ENCODE measurements around the gene SPATA31A1. TPM values are rescaled to one million over a fixed set of nuclear protein-coding genes. Genes with fewer than 3 reads are reported as not detected.
"Not testable (repeated sequence)": the region's sequence is repeated elsewhere in the genome, so short reads cannot be mapped to it uniquely, and the experiment has no call there.

SPATA31A1 gene
- not detected for polyA plus RNA-seq (2013, experiment 1 of 4)
- 0.16 TPM for polyA plus RNA-seq (2013, experiment 2 of 4)
- not detected for polyA plus RNA-seq (2013, experiment 3 of 4)
- polyA plus RNA-seq (2013, experiment 4 of 4), result 0.12 TPM

DNA sequence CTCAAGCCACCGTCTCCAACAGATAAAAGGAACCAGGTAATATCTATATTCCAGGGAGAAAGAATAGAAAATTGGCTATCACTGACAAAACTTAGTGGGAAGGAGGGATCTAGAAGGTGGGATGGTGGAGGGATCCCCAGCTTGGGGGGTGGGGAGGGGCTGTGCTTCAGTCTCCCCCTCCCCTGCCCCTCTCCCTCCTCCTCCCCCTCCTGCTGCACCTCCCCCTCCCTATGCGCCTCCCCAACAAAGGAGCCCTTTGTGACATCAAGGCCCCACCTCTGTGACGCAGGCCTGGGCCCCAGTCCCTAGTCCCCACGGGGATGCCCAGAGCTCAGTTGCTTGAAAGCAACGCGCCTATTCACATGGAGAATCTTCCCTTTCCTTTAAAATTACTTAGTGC lies at the start of gene SPATA31A1:
SPATA31A1 (plus strand) TSS at position 301 of the 400 bp plus-strand sequence; CDS start at position 363, 62 bp downstream.
- not testable (repeated sequence) for H3K4me1 ChIP-seq (ENCODE audit: control insufficient read depth, insufficient read depth, low read length); H3K27me3 ChIP-seq (ENCODE audit: control insufficient read depth, insufficient read depth, low read length, poor library complexity, severe bottlenecking); H3K36me3 ChIP-seq (ENCODE audit: control insufficient read depth, insufficient read depth, low read length); H3K4me3 ChIP-seq (ENCODE audit: insufficient read depth, low read depth, low read length); H3K9me3 ChIP-seq (ENCODE audit: control insufficient read depth, low read length); H3K27ac ChIP-seq (ENCODE audit: insufficient read depth, low read depth, low read length, poor library complexity, severe bottlenecking)
- WGBS, 2 experiments, result no CpG with 5 or more reads among the region's 6 CpGs

DNA sequence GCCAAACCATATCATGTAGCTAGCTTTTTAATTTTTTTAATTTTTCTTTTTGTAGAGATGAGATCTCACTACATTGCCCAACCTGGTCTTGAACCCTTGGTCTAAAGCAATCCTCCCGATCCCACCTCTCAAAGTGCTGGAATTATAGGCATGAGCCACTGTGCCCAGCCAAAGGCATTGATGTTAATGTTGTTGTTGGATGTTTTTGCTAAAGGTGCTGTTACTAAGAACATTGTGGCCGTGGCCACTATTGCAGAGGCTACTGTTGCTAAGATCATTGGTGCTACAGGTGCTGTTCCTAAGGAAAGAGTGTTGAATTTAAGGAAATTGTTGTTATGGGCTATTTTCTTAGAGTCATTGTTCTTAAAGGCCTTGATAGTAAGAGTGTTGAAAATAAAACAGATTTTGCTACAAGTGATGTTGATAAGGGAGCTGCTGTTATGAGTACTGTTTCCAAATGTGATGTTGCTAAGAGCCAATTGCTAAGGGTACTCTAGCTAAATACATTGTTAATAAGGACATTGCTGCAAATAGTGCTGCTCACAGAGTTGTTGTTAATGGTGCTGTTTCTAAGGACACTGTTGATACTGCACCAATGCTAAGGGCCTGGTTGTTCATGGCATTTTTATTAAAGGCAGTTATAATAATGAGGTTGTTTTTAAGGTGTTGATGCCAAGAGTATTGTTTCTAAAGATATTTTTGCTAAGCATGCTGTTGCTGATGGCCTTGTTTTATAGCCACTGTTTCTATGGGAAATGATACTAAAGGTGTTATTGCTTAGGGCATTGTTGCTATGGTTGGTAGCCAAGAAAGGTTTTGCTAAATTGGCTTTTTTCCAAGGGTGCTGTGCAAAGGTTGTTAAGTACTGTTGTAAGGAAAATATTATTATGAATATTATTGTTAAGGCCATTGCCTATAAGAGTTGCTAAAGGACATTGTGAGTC lies 52.1 kb downstream of the SPATA31A1 start:
- not testable (repeated sequence) for H3K4me3 ChIP-seq (ENCODE audit: insufficient read depth, low read depth, low read length); H3K9me3 ChIP-seq (ENCODE audit: control insufficient read depth, low read length); H3K4me1 ChIP-seq (ENCODE audit: control insufficient read depth, insufficient read depth, low read length); H3K36me3 ChIP-seq (ENCODE audit: control insufficient read depth, insufficient read depth, low read length); H3K27ac ChIP-seq (ENCODE audit: insufficient read depth, low read depth, low read length, poor library complexity, severe bottlenecking); H3K27me3 ChIP-seq (ENCODE audit: control insufficient read depth, insufficient read depth, low read length, poor library complexity, severe bottlenecking)
- 100% methylated on average over 1 of the region's 2 CpGs; no CpG with 5 or more reads in 1 of the 2 experiments for WGBS, 2 experiments

DNA sequence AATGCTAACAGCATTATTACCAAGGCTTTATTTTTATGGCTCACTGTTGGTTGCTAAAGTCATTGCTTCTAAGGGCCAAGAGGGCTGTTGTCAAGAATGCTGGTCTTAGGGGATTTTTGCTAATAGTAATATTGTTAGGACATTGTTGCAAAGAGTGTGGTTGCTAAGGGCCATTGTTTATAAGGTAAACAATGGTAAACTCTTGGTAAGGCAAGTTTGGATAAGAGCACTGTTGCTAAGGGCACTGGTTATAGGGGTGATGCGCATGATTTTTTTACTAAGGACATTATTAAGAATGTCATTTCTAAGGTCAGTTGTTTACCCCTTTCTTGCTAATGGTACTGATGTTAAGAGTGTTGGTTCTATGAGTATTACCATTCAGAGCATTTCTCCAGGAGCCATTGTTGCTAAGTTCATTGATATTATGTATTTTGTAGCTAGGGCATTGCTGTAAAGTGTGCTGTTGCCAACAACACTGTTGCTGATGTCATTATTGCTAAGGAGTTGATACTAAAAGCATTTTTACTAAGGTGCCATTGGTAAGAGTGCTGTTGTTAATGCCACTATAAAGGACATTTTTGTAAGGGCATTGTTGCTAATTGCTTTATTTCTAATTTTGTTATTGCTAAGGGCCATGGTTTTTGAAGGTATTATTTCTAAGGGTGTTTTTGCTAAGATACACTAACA lies 55.9 kb downstream of the SPATA31A1 start:
- not testable (repeated sequence) for H3K4me1 ChIP-seq (ENCODE audit: control insufficient read depth, insufficient read depth, low read length); H3K4me3 ChIP-seq (ENCODE audit: insufficient read depth, low read depth, low read length); H3K27me3 ChIP-seq (ENCODE audit: control insufficient read depth, insufficient read depth, low read length, poor library complexity, severe bottlenecking); H3K36me3 ChIP-seq (ENCODE audit: control insufficient read depth, insufficient read depth, low read length); H3K27ac ChIP-seq (ENCODE audit: insufficient read depth, low read depth, low read length, poor library complexity, severe bottlenecking); H3K9me3 ChIP-seq (ENCODE audit: control insufficient read depth, low read length)
- no CpG with 5 or more reads among the region's 1 CpG for WGBS, 2 experiments

Data from ectodermal cell (in vitro differentiated cells).